AG10803 (cell line): ENCODE results near the gene SPINT2.

Experiments used
- DNase-seq: peaks from one replicate; pipeline ENCODE4 v3.0.0; 2010; ENCODE audit warnings: low read depth
- H3K4me3 ChIP-seq: 2 replicates; pipeline ENCODE4 v1.5.1; 2011; ENCODE audit warnings: mild to moderate bottlenecking, low read length, control low read depth
- TF ChIP-seq, protein P1 (sequence below): conservative IDR thresholded peaks from 2 replicates; pipeline ENCODE4 v1.5.1; 2011; ENCODE audit warnings: mild to moderate bottlenecking, low read length, control low read depth, inconsistent platforms

Gene SPINT2

DNA sequence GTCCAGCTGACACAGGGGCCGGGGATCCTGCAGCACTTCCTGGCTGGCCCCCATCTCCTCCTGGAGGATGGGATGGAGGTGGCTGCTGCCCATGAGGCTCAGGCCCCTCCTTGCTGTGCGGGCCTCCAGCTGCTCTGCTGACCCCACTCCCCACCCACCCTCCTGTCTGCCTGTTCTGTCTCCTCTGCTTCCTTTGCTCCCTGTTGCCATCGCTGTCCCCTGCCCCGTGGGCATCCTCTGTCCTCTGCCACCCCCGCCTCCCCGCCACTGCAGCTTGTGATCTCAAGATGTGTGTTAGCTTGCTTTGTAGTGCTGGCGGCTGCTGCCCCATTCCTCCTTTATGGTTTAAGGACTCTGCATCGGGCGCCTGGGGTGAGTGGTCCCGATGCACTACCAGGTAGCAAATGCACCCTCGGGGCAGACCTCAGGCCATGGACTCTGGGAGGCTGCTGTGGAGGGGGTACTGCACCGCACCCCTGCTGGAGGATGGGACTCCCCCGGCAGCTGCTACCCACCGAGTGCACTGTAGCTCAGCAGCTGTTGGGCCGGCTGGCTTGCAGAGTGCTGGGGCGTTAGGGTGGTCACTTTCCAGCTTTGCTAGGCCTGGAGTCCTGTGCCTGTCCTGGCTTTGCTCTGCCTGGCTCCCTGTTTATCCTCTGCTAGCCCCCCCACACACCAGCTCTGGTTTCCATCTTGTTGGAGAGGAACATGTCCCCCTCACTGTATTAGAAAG, 23.9 kb downstream of the SPINT2 start:
- TF ChIP-seq, protein P1, sequence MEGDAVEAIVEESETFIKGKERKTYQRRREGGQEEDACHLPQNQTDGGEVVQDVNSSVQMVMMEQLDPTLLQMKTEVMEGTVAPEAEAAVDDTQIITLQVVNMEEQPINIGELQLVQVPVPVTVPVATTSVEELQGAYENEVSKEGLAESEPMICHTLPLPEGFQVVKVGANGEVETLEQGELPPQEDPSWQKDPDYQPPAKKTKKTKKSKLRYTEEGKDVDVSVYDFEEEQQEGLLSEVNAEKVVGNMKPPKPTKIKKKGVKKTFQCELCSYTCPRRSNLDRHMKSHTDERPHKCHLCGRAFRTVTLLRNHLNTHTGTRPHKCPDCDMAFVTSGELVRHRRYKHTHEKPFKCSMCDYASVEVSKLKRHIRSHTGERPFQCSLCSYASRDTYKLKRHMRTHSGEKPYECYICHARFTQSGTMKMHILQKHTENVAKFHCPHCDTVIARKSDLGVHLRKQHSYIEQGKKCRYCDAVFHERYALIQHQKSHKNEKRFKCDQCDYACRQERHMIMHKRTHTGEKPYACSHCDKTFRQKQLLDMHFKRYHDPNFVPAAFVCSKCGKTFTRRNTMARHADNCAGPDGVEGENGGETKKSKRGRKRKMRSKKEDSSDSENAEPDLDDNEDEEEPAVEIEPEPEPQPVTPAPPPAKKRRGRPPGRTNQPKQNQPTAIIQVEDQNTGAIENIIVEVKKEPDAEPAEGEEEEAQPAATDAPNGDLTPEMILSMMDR: no peak
- DNase-seq: no peak
- no peak overlapping the region for H3K4me3 ChIP-seq

DNA sequence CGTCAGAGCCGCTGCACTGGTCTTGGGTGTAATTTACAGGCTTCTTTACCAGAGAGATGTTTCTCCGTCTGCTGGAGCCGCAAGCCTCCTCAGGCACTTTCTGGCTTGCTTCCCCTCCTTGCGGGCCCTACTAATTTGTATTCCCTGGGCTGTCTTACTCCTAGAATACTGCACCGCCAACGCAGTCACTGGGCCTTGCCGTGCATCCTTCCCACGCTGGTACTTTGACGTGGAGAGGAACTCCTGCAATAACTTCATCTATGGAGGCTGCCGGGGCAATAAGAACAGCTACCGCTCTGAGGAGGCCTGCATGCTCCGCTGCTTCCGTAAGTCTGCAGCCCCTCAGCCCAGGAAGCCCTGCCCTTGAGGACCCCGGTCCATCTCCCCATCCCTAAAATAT, 25.6 kb downstream of the SPINT2 start:
- DNase-seq: no peak
- H3K4me3 ChIP-seq: no peak overlapping the region
- TF ChIP-seq, protein P1: no peak

DNA sequence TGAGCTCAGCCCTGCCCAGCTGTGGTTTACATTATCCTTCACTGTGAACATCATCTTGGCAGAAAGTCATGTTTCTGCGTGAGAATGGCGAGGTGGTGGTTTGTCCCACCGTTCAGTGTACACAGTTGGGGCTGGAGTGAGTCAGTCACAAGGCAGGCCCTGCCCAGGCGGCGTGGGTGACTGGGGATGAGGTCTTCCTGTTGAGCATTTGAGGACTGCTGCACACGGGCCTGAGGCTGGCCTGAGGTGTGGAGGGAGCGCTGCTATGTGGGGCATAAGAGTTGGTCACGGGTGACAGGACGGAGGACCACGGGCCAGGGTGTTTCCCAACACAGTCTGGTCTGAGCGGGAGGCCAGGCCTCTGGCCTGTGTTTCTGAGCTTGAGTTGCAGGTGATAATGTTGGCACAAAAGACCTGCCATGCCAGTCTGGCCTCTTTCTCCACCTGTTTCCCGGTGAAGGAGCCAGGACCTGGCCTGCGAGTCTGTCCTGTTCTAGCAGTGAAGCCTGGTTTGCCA, 26.3 kb downstream of the SPINT2 start:
- DNase-seq: peak; percentile 91
- TF ChIP-seq, protein P1: no peak
- no peak overlapping the region for H3K4me3 ChIP-seq

DNA sequence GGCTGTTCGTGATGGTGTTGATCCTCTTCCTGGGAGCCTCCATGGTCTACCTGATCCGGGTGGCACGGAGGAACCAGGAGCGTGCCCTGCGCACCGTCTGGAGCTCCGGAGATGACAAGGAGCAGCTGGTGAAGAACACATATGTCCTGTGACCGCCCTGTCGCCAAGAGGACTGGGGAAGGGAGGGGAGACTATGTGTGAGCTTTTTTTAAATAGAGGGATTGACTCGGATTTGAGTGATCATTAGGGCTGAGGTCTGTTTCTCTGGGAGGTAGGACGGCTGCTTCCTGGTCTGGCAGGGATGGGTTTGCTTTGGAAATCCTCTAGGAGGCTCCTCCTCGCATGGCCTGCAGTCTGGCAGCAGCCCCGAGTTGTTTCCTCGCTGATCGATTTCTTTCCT, 27.5 kb downstream of the SPINT2 start:
- DNase-seq: no peak
- TF ChIP-seq, protein P1: no peak
- no peak overlapping the region for H3K4me3 ChIP-seq

DNA sequence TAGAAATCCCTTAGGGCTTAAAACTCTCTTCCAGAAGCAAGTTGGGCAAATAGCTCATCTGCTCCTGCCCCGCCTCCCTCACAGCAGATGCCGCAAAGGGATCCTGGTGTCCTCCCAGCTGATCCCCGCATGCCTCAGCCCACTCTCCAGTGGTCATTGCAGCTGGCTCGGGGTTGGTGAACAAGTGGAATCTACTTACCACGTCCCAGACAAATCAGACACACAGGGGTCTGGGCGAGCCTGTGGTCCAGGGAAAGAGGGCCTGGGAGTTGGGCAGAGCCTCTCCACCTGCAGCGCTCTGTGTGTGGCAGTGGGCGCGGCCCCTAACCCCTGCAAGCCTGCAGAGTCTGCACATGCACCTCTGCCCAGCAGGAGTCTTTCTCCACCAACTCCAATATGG, 28.9 kb downstream of the SPINT2 start:
- DNase-seq: no peak
- TF ChIP-seq, protein P1: no peak
- no peak overlapping the region for H3K4me3 ChIP-seq

DNA sequence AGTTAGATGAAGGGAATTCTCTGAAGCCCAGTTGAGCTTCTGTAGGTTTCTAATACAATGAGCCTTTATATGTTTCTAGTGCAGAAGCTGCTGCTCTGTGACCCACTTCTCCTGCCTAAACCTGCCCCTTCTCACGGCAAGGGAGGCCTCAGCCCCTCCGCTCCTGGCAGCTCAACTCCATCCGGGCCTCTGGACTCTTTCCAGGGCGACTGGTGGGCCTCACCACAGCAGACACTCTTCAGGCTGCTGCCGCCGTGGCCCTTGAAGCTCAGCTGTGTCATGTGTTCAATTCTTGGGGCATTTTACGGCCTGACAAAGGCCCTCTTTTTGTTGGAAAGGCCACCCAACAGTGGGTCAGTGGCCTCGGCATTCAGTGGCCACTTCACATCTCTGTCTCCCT, 29.7 kb downstream of the SPINT2 start:
- no peak overlapping the region for H3K4me3 ChIP-seq
- TF ChIP-seq, protein P1: no peak
- DNase-seq: no peak
